HCT116 (cell line): ENCODE data around the gene PRR35.

Source experiments
- EZH2phosphoT487 ChIP-seq: fragments of 200-600 bp; IDR thresholded peaks from 2 replicates; pipeline ENCODE4 v1.6.1; 2018; ENCODE audit warnings: antibody characterized with exemption, borderline replicate concordance
- TF ChIP-seq, protein P1 (sequence below), 3 experiments: fragments of 200-600 bp in 1 of 3; sonication (generic) in 1 of 3; IDR thresholded peaks in 2 of 3; conservative IDR thresholded peaks in 1 of 3; 2 replicates each; pipeline ENCODE4 v1.5.1; 2012 to 2017; ENCODE audit warnings: low read depth in 2 of 3, low read length in 2 of 3, antibody characterized with exemption in 1 of 3, borderline replicate concordance in 1 of 3, control low read depth in 1 of 3, mild to moderate bottlenecking in 1 of 3, mixed read lengths in 1 of 3, mixed run types in 1 of 3, moderate library complexity in 1 of 3; ENCODE audit not compliant: insufficient read depth in 1 of 3
- TF ChIP-seq, protein P2 (sequence below): IDR thresholded peaks from 2 replicates; pipeline ENCODE4 v1.6.1; 2011; ENCODE audit warnings: mild to moderate bottlenecking, low read length, moderate library complexity; ENCODE audit not compliant: insufficient replicate concordance; ENCODE audit errors: extremely low read depth

DNA sequence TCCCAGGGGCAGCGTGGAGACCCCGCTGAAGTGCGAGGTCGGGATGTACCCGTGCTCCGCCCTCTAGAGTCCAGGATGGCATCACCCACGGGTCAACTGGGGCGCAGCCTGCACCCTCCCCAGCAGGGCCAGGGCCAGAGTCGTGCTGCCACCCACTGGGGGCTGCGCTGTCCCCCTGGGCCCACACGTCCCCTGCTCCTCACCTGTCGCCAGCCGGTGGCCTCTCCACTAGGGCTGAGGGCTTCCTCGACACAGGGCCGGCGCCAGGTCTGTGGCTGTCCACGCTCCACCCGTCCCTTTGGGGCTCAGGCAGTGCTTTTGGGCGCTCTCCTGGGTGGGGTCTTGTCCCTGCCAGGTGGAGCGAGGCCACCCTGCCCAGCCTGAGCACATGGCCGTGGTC, 11.6 kb upstream of the PRR35 start:
- TF ChIP-seq, protein P1, sequence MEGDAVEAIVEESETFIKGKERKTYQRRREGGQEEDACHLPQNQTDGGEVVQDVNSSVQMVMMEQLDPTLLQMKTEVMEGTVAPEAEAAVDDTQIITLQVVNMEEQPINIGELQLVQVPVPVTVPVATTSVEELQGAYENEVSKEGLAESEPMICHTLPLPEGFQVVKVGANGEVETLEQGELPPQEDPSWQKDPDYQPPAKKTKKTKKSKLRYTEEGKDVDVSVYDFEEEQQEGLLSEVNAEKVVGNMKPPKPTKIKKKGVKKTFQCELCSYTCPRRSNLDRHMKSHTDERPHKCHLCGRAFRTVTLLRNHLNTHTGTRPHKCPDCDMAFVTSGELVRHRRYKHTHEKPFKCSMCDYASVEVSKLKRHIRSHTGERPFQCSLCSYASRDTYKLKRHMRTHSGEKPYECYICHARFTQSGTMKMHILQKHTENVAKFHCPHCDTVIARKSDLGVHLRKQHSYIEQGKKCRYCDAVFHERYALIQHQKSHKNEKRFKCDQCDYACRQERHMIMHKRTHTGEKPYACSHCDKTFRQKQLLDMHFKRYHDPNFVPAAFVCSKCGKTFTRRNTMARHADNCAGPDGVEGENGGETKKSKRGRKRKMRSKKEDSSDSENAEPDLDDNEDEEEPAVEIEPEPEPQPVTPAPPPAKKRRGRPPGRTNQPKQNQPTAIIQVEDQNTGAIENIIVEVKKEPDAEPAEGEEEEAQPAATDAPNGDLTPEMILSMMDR (IDR thresholded peaks at IDR 0.05 in 2 of 3, conservative IDR thresholded peaks at IDR 0.05 in 1 of 3; ENCODE audit: borderline replicate concordance in 1 of 3, insufficient read depth in 1 of 3, low read depth in 2 of 3, low read length in 2 of 3): no peak
- no peak for TF ChIP-seq EZH2phosphoT487
- TF ChIP-seq, protein P2, sequence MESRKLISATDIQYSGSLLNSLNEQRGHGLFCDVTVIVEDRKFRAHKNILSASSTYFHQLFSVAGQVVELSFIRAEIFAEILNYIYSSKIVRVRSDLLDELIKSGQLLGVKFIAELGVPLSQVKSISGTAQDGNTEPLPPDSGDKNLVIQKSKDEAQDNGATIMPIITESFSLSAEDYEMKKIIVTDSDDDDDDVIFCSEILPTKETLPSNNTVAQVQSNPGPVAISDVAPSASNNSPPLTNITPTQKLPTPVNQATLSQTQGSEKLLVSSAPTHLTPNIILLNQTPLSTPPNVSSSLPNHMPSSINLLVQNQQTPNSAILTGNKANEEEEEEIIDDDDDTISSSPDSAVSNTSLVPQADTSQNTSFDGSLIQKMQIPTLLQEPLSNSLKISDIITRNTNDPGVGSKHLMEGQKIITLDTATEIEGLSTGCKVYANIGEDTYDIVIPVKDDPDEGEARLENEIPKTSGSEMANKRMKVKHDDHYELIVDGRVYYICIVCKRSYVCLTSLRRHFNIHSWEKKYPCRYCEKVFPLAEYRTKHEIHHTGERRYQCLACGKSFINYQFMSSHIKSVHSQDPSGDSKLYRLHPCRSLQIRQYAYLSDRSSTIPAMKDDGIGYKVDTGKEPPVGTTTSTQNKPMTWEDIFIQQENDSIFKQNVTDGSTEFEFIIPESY: no peak
